Measurements from ENCODE around the gene FANCC. TPM values are rescaled to one million over a fixed set of nuclear protein-coding genes. Genes with fewer than 3 reads are reported as not detected.

Gene FANCC
- total and polyA plus RNA-seq, 2 experiments from 2014 or later: 13.1 to 15.6 TPM

GRCh38 chr9:95201206-95201605, 116.3 kb downstream of the FANCC start:
- no peak for TF ChIP-seq EZH2phosphoT487 (IDR thresholded peaks at IDR 0.05; ENCODE audit: low read depth, severe bottlenecking, unreplicated experiment)
- TF ChIP-seq EZH2 (IDR thresholded peaks at IDR 0.05; ENCODE audit: borderline replicate concordance): no peak
- TF ChIP-seq CTCF (IDR thresholded peaks at IDR 0.05; ENCODE audit: poor library complexity): no peak
- Histone ChIP-seq H3K27me3 (no peaks in the 10 kb centered on the region), H3K79me2 (peaks cover 13% of the 10 kb centered on the region), H3K36me3 (replicated peaks; ENCODE audit: insufficient read depth, low read depth) (no peaks in the 10 kb centered on the region), H3K9me2 (replicated peaks; ENCODE audit: insufficient read depth) (no peaks in the 10 kb centered on the region), H3K4me1 (ENCODE audit: insufficient read depth) (peaks cover 9% of the 10 kb centered on the region), H2AFZ (no peak overlapping the region), H3K4me2 (no peak overlapping the region), H4K20me1 (ENCODE audit: insufficient read depth, poor library complexity, severe bottlenecking) (no peaks in the 10 kb centered on the region), H3K4me3 (no peak overlapping the region), H3K9me3 (ENCODE audit: low read depth) (no peaks in the 10 kb centered on the region), H3K27ac (peak overlapping the region; percentile 39)
- DNase-seq (ENCODE audit: low spot score): no peak
- WGBS (ENCODE audit: low lambda C conversion rate, missing lambda C conversion rate): 76% methylated on average over 4 of the region's 4 CpGs

DNA sequence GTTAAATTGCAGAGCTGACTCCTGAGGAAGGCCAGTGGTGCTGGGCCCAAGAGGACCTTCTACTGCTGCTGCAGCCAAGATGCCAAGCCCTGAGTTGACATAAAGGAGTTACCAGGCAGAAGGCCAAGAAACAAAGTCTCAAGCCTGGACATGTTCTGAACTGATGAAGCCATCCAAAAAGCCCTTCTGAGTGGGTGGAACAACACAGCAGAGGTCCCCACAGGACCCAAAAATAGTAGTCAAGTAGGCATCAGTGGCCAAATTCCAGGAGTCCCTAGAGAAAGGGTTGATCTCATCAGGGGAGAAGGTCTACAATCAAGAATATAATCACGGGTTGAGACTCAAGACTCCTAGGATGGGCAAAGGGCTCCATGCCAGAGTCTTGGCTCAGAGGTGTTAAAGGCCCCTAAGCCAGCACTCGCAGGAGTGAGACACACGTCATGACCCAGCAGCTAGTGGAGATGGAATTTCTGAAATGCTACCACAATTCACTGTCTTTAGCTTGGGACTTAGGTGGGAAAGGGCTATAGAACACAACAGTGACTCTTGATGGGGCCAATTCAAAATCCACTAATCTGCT, 119.7 kb downstream of the FANCC start:
- Histone ChIP-seq H3K9me3 (ENCODE audit: low read depth) (no peaks in the 10 kb centered on the region), H3K4me1 (ENCODE audit: insufficient read depth) (peaks cover 9% of the 10 kb centered on the region), H3K27ac (no peak overlapping the region), H3K4me3 (no peak overlapping the region), H3K36me3 (replicated peaks; ENCODE audit: insufficient read depth, low read depth) (no peaks in the 10 kb centered on the region), H3K9me2 (replicated peaks; ENCODE audit: insufficient read depth) (no peaks in the 10 kb centered on the region), H3K79me2 (peaks cover 7% of the 10 kb centered on the region), H3K27me3 (no peaks in the 10 kb centered on the region), H2AFZ (no peak overlapping the region), H4K20me1 (ENCODE audit: insufficient read depth, poor library complexity, severe bottlenecking) (no peaks in the 10 kb centered on the region), H3K4me2 (no peak overlapping the region)
- TF ChIP-seq EZH2phosphoT487 (IDR thresholded peaks at IDR 0.05; ENCODE audit: low read depth, severe bottlenecking, unreplicated experiment) (no peak), CTCF (IDR thresholded peaks at IDR 0.05; ENCODE audit: poor library complexity) (no peak), EZH2 (IDR thresholded peaks at IDR 0.05; ENCODE audit: borderline replicate concordance) (no peak)
- DNase-seq (ENCODE audit: low spot score): no peak
- 90% methylated on average over 3 of the region's 3 CpGs for WGBS (ENCODE audit: low lambda C conversion rate, missing lambda C conversion rate)

DNA sequence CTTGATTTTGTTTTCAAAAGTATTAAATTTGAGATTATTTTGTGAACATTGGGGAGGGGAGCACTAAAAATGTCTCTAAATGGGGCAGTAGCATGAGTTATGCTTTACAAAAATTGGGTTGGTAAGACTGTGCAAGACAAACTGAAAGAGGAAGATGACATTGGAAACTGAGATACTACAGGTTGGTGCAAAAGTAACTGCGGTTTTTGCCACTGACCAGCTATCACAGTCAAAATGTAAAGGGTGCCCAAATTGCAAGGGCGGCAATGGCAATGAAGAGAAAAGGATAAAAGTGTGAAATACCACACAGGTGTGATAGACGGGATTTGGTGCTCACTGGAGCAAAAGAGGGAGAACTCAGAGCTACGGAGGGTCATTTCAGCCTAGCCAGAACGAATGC, 124.0 kb downstream of the FANCC start:
- Histone ChIP-seq H3K9me3 (ENCODE audit: low read depth) (no peaks in the 10 kb centered on the region), H3K79me2 (no peaks in the 10 kb centered on the region), H3K4me1 (ENCODE audit: insufficient read depth) (peaks cover 13% of the 10 kb centered on the region), H3K27ac (no peak overlapping the region), H3K9me2 (replicated peaks; ENCODE audit: insufficient read depth) (no peaks in the 10 kb centered on the region), H2AFZ (no peak overlapping the region), H4K20me1 (ENCODE audit: insufficient read depth, poor library complexity, severe bottlenecking) (no peaks in the 10 kb centered on the region), H3K4me2 (no peak overlapping the region), H3K4me3 (no peak overlapping the region), H3K27me3 (no peaks in the 10 kb centered on the region), H3K36me3 (replicated peaks; ENCODE audit: insufficient read depth, low read depth) (no peaks in the 10 kb centered on the region)
- 96% methylated on average over 5 of the region's 5 CpGs for WGBS (ENCODE audit: low lambda C conversion rate, missing lambda C conversion rate)
- no peak for DNase-seq (ENCODE audit: low spot score)
- TF ChIP-seq EZH2phosphoT487 (IDR thresholded peaks at IDR 0.05; ENCODE audit: low read depth, severe bottlenecking, unreplicated experiment) (no peak), CTCF (IDR thresholded peaks at IDR 0.05; ENCODE audit: poor library complexity) (no peak), EZH2 (IDR thresholded peaks at IDR 0.05; ENCODE audit: borderline replicate concordance) (no peak)
